EL (cell line): Measurements from ENCODE around the gene NACC2.

Experiments
- DNase-seq: peaks from one replicate; pipeline ENCODE4 v3.0.0-alpha.2; 2016

Gene NACC2

GRCh38 chr9:136091582-136092352 is 3.3 kb downstream of the NACC2 start:
- DNase-seq, result no peak

- no peak for DNase-seq
These were observed 4.1 kb downstream of the NACC2 start for GRCh38 chr9:136090768-136091581.

GRCh38 chr9:136090056-136090735 is 4.9 kb downstream of the NACC2 start:
- DNase-seq, result no peak

- DNase-seq, result peak; percentile 36
These were observed 5.4 kb downstream of the NACC2 start for GRCh38 chr9:136089697-136090045.

GRCh38 chr9:136088939-136089696 is 6.0 kb downstream of the NACC2 start:
- no peak for DNase-seq

- no peak for DNase-seq
These were observed 6.6 kb downstream of the NACC2 start for GRCh38 chr9:136088481-136088938.

- DNase-seq, result no peak
These were observed 7.2 kb downstream of the NACC2 start for GRCh38 chr9:136087741-136088480.

- no peak for DNase-seq
These were observed 7.9 kb downstream of the NACC2 start for GRCh38 chr9:136086951-136087740.

- DNase-seq, result no peak
These were observed 8.7 kb downstream of the NACC2 start for GRCh38 chr9:136086213-136086881.

- no peak for DNase-seq
These were observed 9.3 kb downstream of the NACC2 start for GRCh38 chr9:136085815-136086212.

GRCh38 chr9:136084063-136084944 is 10.8 kb downstream of the NACC2 start:
- no peak for DNase-seq

GRCh38 chr9:136083558-136084062 is 11.5 kb downstream of the NACC2 start:
- DNase-seq, result no peak

- no peak for DNase-seq
These were observed 12.4 kb downstream of the NACC2 start for GRCh38 chr9:136082496-136083361.

- DNase-seq, result no peak
These were observed 13.1 kb downstream of the NACC2 start for GRCh38 chr9:136081826-136082495.

GRCh38 chr9:136081113-136081825 is 13.8 kb downstream of the NACC2 start:
- no peak for DNase-seq

GRCh38 chr9:136080716-136081112 is 14.4 kb downstream of the NACC2 start:
- no peak for DNase-seq

- no peak for DNase-seq
These were observed 15.2 kb downstream of the NACC2 start for GRCh38 chr9:136079916-136080246.
